K562 (cell line): ENCODE data around the gene CUTA. TPM values are rescaled to one million over a fixed set of nuclear protein-coding genes. Genes with fewer than 3 reads are reported as not detected.

Source experiments
- ATF6 ChIP-seq: sonication (generic); formaldehyde crosslinking; IDR thresholded peaks from 2 replicates; pipeline ENCODE4 v1.4.0; 2020; ENCODE audit warnings: mild to moderate bottlenecking, missing genetic modification reagents
- BRF1 ChIP-seq: IDR thresholded peaks from 3 replicates; pipeline ENCODE4 v1.6.1; 2011; ENCODE audit warnings: borderline replicate concordance, mild to moderate bottlenecking; ENCODE audit not compliant: insufficient read length; ENCODE audit errors: extremely low read depth
- DACH1 ChIP-seq: fragments of 450-650 bp; IDR thresholded peaks from 2 replicates; pipeline ENCODE4 v1.6.1; 2018; ENCODE audit not compliant: partially characterized antibody
- ELF1 ChIP-seq: fragments of 200-800 bp; sonication (Bioruptor generic); IDR thresholded peaks from 2 replicates; pipeline ENCODE4 v1.6.1; 2016; ENCODE audit warnings: missing genetic modification characterization, missing compliant biosample characterization
- ETV5 ChIP-seq: sonication (generic); formaldehyde crosslinking; IDR thresholded peaks from 2 replicates; pipeline ENCODE4 v1.4.0; 2020; ENCODE audit warnings: low read depth, mild to moderate bottlenecking, missing genetic modification reagents
- KAT2B ChIP-seq: IDR thresholded peaks from one replicate; pipeline ENCODE4 v1.6.1; 2012; ENCODE audit warnings: low read depth, mild to moderate bottlenecking, control low read depth, inconsistent platforms, low read length, moderate library complexity
- KAT8 ChIP-seq: fragments of 450-650 bp; IDR thresholded peaks from 2 replicates; pipeline ENCODE4 v1.6.1; 2016; ENCODE audit warnings: low read depth, mild to moderate bottlenecking
- KDM1A ChIP-seq, 2 experiments: fragments of 450-650 bp; IDR thresholded peaks; 2 replicates each; pipeline ENCODE4 v1.6.1; 2016; ENCODE audit warnings: mild to moderate bottlenecking in 2 of 2
- KLF6 ChIP-seq: fragments of 250-450 bp; sonication (Bioruptor Pico); IDR thresholded peaks from 2 replicates; pipeline ENCODE4 v1.4.0; 2020; ENCODE audit warnings: mild to moderate bottlenecking, moderate library complexity, borderline replicate concordance
- MAX ChIP-seq: sonication (generic); formaldehyde crosslinking; IDR thresholded peaks from 2 replicates; pipeline ENCODE4 v1.9.0; 2022; ENCODE audit warnings: mild to moderate bottlenecking, missing genetic modification reagents
- MAZ ChIP-seq, 2 experiments: fragments of 450-650 bp in 1 of 2; sonication (generic) in 1 of 2; formaldehyde crosslinking; IDR thresholded peaks in 1 of 2; conservative IDR thresholded peaks in 1 of 2; 2 replicates each; pipeline versions ENCODE4 v1.4.0 to v1.5.0; 2020; ENCODE audit warnings: mild to moderate bottlenecking in 1 of 2, missing genetic modification reagents in 1 of 2
- MNT ChIP-seq, 2 experiments: fragments of 450-650 bp; conservative IDR thresholded peaks; 2 replicates each; pipeline ENCODE4 v1.6.1; 2017; ENCODE audit warnings: mild to moderate bottlenecking in 2 of 2, moderate library complexity in 2 of 2
- NR3C1 ChIP-seq: sonication (generic); formaldehyde crosslinking; IDR thresholded peaks from 2 replicates; pipeline ENCODE4 v1.8.1; 2022; ENCODE audit warnings: missing genetic modification reagents
- PCBP2 ChIP-seq: fragments of 200-400 bp; formaldehyde crosslinking; IDR thresholded peaks from 2 replicates; pipeline ENCODE4 v1.6.1; 2018; ENCODE audit warnings: low read length, low read depth, mild to moderate bottlenecking, moderate library complexity; ENCODE audit not compliant: poor library complexity, severe bottlenecking
- PHF21A ChIP-seq: fragments of 450-650 bp; IDR thresholded peaks from 2 replicates; pipeline ENCODE4 v1.6.1; 2017; ENCODE audit warnings: low read depth, borderline replicate concordance
- SMAD1 ChIP-seq: fragments of 150-350 bp; IDR thresholded peaks from 2 replicates; pipeline ENCODE4 v1.6.1; 2014; ENCODE audit warnings: low read length, low read depth; ENCODE audit not compliant: partially characterized antibody
- SMARCE1 ChIP-seq: fragments of 450-650 bp; IDR thresholded peaks from 2 replicates; pipeline ENCODE4 v1.7.1; 2016; ENCODE audit warnings: mild to moderate bottlenecking
- SNIP1 ChIP-seq: fragments of 450-650 bp; IDR thresholded peaks from 2 replicates; pipeline ENCODE4 v1.7.1; 2017; ENCODE audit warnings: low read depth, mild to moderate bottlenecking
- TAF1 ChIP-seq: IDR thresholded peaks from 2 replicates; pipeline ENCODE4 v1.6.1; 2011; ENCODE audit warnings: mild to moderate bottlenecking, low read length, moderate library complexity; ENCODE audit not compliant: insufficient read depth, control insufficient read depth, severe bottlenecking; ENCODE audit errors: extremely low read depth
- TFAP4 ChIP-seq: sonication (generic); formaldehyde crosslinking; IDR thresholded peaks from 2 replicates; pipeline ENCODE4 v1.8.0; 2022; ENCODE audit warnings: missing genetic modification reagents, mild to moderate bottlenecking, moderate library complexity, borderline replicate concordance
- ZNF263 ChIP-seq: sonication (generic); formaldehyde crosslinking; IDR thresholded peaks from 2 replicates; pipeline ENCODE4 v1.8.0; 2022; ENCODE audit warnings: mild to moderate bottlenecking, missing genetic modification reagents, borderline replicate concordance
- ZNF766 ChIP-seq: fragments of 200-800 bp; sonication (Bioruptor generic); conservative IDR thresholded peaks from 2 replicates; pipeline ENCODE4 v1.6.1; 2016; ENCODE audit warnings: missing genetic modification characterization, missing compliant biosample characterization
- polyA plus RNA-seq, 8 experiments: library from polyadenylated mRNA; depleted of rRNA in 4 of 8; stranded (reverse) in 5 of 8; unstranded in 3 of 8; fragments of >200 nt; fragmentation: Nextera tagmentation in 2 of 8; fragmentation: Illumina TruSeq in 1 of 8; extraction: Ambion mirVana in 2 of 8; extraction: Trizol in 1 of 8; gene quantifications; 2 replicates each; pipeline versions ENCODE4 v1.2.1 to v1.2.3, GENCODE V29; 2011 to 2014; ENCODE audit warnings: inconsistent platforms in 1 of 8, missing spikeins in 1 of 8
- total RNA-seq, 7 experiments: library from RNA; depleted of rRNA in 6 of 7; stranded (reverse); fragments of >200 nt in 6 of 7; fragmentation: Illumina TruSeq in 2 of 7; extraction: Trizol in 2 of 7; gene quantifications; 2 replicates each; pipeline versions ENCODE4 v1.2.1 to v1.2.3, GENCODE V29; 2011 to 2021; ENCODE audit warnings: low replicate concordance in 1 of 7

CUTA gene
- total and polyA plus RNA-seq, 9 of the 15 experiments (the other 6 are each of a cell fraction or from before 2014, with no cell fraction given) = 166 to 682 (median 310) TPM

GRCh38 chr6:33410711-33411631, 6.9 kb downstream of the CUTA start, which contains the start of gene PHF1 (continued):
- TF ChIP-seq ATF6 = 0 out of 2 replicates have a peak, but pooled peaks have one; percentile 13
- TF ChIP-seq KLF6 (CRISPR knock-in tag) = 0 out of 2 replicates have a peak, but pooled peaks have one; percentile 38
- no peak for TF ChIP-seq NR3C1 (CRISPR knock-in tag)
- TF ChIP-seq SNIP1 = no peak
- TF ChIP-seq SMARCE1 = no peak
- TF ChIP-seq BRF1 = no peak
- peak; percentile 79; the same call in 1 of the 2 replicates for TF ChIP-seq TFAP4 (CRISPR knock-in tag)
- peak in 1 of 2 experiments; percentile 74; a peak in 2 of 4 replicates for TF ChIP-seq MNT (conservative IDR thresholded peaks at IDR 0.05)
- no peak for TF ChIP-seq KAT8
- peak; percentile 87 to 95 for TF ChIP-seq MAZ (CRISPR knock-in tag; conservative IDR thresholded peaks at IDR 0.05 in 1 of 2, IDR thresholded peaks at IDR 0.05 in 1 of 2)
- no peak for TF ChIP-seq ELF1 (tag)
- TF ChIP-seq ETV5 (CRISPR knock-in tag) = 0 out of 2 replicates have a peak, but pooled peaks have one; percentile 11
- TF ChIP-seq PHF21A = no peak
- peak; percentile 30 for TF ChIP-seq DACH1
- TF ChIP-seq PCBP2 = peak; percentile 8
- TF ChIP-seq TAF1 = peak; percentile 35
- 0 out of 2 replicates have a peak, but pooled peaks have one; percentile 34 for TF ChIP-seq ZNF263 (CRISPR knock-in tag)
- peak in 1 of 2 experiments; percentile 81; a peak in 1 of 4 replicates for TF ChIP-seq KDM1A (IDR thresholded peaks at IDR 0.05)
- no peak for TF ChIP-seq KAT2B
- no peak for TF ChIP-seq MAX (CRISPR knock-in tag)
- TF ChIP-seq SMAD1 = peak; percentile 22
- TF ChIP-seq ZNF766 (CRISPR knock-in tag) = 0 out of 2 replicates have a peak, but pooled peaks have one; percentile 43
